Suprapubic skin (tissue), 4 donors: ENCODE measurements around the gene GPX2. TPM values are rescaled to one million over a fixed set of nuclear protein-coding genes. Genes with fewer than 3 reads are reported as not detected.
A peak's percentile ranks its signal among the peaks of the same experiment; 100 is the strongest.

Experiments used
- DNase-seq, 2 donors: peaks; one replicate each; pipeline ENCODE4 v3.0.0-alpha.2; 2019; ENCODE audit warnings: low spot score in 2 of 2
- H3K27ac ChIP-seq: fragments of 200-600 bp; sonication (generic); one replicate; pipeline ENCODE4 v1.5.1; 2019
- H3K27me3 ChIP-seq: fragments of 200-600 bp; sonication (generic); one replicate; pipeline ENCODE4 v1.5.1; 2019
- H3K36me3 ChIP-seq: fragments of 200-600 bp; sonication (generic); one replicate; pipeline ENCODE4 v1.5.1; 2019
- H3K4me1 ChIP-seq: fragments of 200-600 bp; sonication (generic); one replicate; pipeline ENCODE4 v1.5.1; 2019
- H3K4me3 ChIP-seq: fragments of 200-600 bp; sonication (generic); one replicate; pipeline ENCODE4 v1.5.1; 2019; ENCODE audit warnings: mild to moderate bottlenecking
- H3K9me3 ChIP-seq: fragments of 200-600 bp; sonication (generic); one replicate; pipeline ENCODE4 v1.5.1; 2019
- EP300 ChIP-seq: sonication (generic); formaldehyde crosslinking; IDR thresholded peaks from one replicate; pipeline ENCODE4 v1.6.1; 2017; ENCODE audit warnings: antibody characterized with exemption
- POLR2A ChIP-seq, 2 donors: fragments of 450-650 bp; IDR thresholded peaks; one replicate each; pipeline ENCODE4 v1.6.1; 2017; ENCODE audit warnings: antibody characterized with exemption in 2 of 2, mild to moderate bottlenecking in 2 of 2, moderate library complexity in 2 of 2
- POLR2AphosphoS5 ChIP-seq, 3 donors: sonication (generic); formaldehyde crosslinking; IDR thresholded peaks; one replicate each; pipeline ENCODE4 v1.6.1; 2017; ENCODE audit warnings: antibody characterized with exemption in 3 of 3
- WGBS: methylation state at CpG from one replicate; pipeline ENCODE4 v1.1.5; 2018; 5-methylcytosine and 5-hydroxymethylcytosine counted together
- total RNA-seq, 4 donors: library from RNA; depleted of rRNA; stranded (reverse); fragments of >200 nt; gene quantifications; one replicate each; pipeline ENCODE4 v1.1.0, GENCODE V29; 2016
- TF ChIP-seq, protein P1 (sequence below), 2 donors: fragments of 200-600 bp in 1 of 2; fragments of 450-650 bp in 1 of 2; sonication (generic) in 1 of 2; IDR thresholded peaks; one replicate each; pipeline ENCODE4 v1.5.1; 2016 to 2019; ENCODE audit warnings: antibody characterized with exemption in 2 of 2, mild to moderate bottlenecking in 1 of 2, moderate library complexity in 1 of 2

Gene GPX2
- total RNA-seq, 4 donors from 2014 or later = 10.0 to 65.0 (median 27.6) TPM

DNA sequence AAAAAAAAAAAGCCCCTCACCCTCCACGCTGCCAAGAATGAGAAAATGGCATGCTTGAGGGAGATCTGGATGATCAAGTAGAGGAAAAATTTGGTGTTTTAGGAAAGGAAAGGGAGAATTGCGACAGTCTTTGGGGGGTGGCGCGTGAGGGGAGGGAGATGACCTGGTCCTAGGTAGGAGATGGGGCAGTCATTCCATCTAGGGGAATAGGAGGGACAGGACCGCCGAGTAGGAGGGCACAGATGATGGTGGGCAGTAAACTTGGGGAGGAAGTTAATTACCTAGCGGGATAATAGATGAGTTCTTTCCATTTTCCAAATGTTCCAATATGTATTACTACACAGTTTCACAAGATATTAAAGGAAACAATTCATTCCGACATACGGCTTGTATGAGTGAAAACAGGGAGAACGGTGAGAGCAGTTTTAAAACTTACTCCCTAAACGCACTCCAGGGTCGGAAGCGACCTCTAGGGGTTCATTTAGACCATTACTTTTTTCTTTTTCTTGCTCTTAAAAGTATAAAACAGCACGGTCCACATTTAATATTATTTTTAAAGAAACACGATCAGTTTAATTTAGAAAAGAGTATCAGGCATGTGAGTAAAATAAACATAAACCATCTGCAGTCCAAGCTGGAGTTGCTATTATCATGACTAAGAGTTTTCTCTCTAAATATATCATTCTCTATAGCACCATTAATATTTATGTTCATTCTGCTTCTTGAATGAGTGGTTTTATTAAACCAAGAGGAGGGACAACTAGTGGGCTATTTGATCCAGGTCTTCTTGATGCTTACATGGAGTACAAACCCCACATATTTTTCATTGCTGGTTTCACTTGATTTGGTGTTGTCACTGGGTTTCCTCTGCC is 41.1 kb upstream of the GPX2 start:
- Histone ChIP-seq H3K27me3 (no peaks in the 10 kb centered on the region), H3K9me3 (no peaks in the 10 kb centered on the region), H3K4me1 (peaks cover 24% of the 10 kb centered on the region), H3K4me3 (no peak overlapping the region), H3K27ac (no peak overlapping the region), H3K36me3 (no peaks in the 10 kb centered on the region)
- TF ChIP-seq EP300 = no peak
- TF ChIP-seq, protein P1, sequence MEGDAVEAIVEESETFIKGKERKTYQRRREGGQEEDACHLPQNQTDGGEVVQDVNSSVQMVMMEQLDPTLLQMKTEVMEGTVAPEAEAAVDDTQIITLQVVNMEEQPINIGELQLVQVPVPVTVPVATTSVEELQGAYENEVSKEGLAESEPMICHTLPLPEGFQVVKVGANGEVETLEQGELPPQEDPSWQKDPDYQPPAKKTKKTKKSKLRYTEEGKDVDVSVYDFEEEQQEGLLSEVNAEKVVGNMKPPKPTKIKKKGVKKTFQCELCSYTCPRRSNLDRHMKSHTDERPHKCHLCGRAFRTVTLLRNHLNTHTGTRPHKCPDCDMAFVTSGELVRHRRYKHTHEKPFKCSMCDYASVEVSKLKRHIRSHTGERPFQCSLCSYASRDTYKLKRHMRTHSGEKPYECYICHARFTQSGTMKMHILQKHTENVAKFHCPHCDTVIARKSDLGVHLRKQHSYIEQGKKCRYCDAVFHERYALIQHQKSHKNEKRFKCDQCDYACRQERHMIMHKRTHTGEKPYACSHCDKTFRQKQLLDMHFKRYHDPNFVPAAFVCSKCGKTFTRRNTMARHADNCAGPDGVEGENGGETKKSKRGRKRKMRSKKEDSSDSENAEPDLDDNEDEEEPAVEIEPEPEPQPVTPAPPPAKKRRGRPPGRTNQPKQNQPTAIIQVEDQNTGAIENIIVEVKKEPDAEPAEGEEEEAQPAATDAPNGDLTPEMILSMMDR (IDR thresholded peaks at IDR 0.05) = peak; percentile 47 to 67
- DNase-seq = no peak
- 7% methylated on average over 15 of the region's 15 CpGs for WGBS

DNA sequence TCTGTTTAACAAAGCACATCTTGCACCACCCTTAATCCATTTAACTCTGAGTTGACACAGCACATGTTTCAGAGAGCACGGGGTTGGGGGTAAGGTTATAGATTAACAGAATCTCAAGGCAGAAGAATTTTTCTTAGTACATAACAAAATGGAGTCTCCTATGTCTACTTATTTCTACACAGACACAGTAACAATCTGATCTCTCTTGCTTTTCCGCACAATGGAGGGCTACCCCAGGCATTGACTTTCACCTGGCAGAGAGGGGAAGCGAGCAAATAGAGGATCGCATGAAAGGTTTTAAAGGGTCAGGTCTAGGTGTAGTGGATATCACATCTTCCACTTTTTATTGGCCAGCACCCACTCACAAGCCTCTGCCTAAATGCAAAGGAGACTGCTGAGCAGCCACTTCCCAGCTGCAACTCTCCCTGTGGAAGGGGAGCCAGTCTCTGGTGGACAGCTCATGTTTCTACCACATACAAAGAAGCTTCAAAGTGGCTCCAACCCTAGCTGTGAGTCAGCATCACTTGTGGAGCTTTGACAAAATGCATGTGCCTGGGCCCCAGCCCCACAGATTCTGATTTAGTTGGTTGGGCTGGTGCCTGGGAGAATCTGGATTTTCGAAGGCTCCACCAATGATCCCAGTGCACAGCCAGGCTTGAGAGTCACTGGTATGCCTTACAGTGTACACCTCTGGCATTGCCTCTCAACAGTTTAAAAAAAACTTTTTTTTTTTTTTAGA is 37.0 kb upstream of the GPX2 start:
- no peaks in the 10 kb centered on the region for H3K9me3 ChIP-seq
- no peaks in the 10 kb centered on the region for H3K27me3 ChIP-seq
- no peak overlapping the region for H3K27ac ChIP-seq
- DNase-seq = no peak
- H3K4me3 ChIP-seq = no peak overlapping the region
- H3K4me1 ChIP-seq = peaks cover 4% of the 10 kb centered on the region
- TF ChIP-seq, protein P1 (IDR thresholded peaks at IDR 0.05) = no peak
- TF ChIP-seq EP300 = no peak
- TF ChIP-seq POLR2AphosphoS5 (IDR thresholded peaks at IDR 0.05) = no peak
- TF ChIP-seq POLR2A (IDR thresholded peaks at IDR 0.05) = no peak
- no peaks in the 10 kb centered on the region for H3K36me3 ChIP-seq
- 86% methylated on average over 5 of the region's 5 CpGs for WGBS

DNA sequence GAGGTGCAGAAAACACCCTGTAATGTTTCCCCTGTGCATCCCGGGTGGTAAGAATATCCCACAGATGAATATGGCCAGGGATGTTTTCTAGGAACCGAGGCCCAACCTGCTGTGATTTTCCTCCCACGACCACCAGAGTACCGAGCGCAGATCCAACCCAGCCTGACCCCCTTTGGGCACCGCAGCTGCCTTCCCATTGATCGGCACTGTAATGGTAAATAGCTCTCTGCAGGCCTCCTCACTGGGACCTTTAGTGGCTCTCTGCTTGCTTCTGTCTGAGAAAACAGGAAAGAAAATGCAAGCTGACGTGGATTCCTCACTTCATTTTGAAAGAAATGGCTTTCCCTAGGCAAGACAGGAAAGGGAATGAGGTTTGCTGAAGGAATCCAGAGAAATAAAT is 32.0 kb upstream of the GPX2 start:
- H3K27me3 ChIP-seq = no peaks in the 10 kb centered on the region
- peak; percentile 17 to 40 for DNase-seq
- no peak overlapping the region for H3K27ac ChIP-seq
- TF ChIP-seq POLR2AphosphoS5 (IDR thresholded peaks at IDR 0.05) (no peak), POLR2A (IDR thresholded peaks at IDR 0.05) (no peak), EP300 (no peak)
- TF ChIP-seq, protein P1 (IDR thresholded peaks at IDR 0.05) = no peak
- WGBS = 78% methylated on average over 8 of the region's 8 CpGs
- no peak overlapping the region for H3K4me3 ChIP-seq
- peaks cover 21% of the 10 kb centered on the region for H3K4me1 ChIP-seq
- H3K9me3 ChIP-seq = no peaks in the 10 kb centered on the region
- H3K36me3 ChIP-seq = no peaks in the 10 kb centered on the region

DNA sequence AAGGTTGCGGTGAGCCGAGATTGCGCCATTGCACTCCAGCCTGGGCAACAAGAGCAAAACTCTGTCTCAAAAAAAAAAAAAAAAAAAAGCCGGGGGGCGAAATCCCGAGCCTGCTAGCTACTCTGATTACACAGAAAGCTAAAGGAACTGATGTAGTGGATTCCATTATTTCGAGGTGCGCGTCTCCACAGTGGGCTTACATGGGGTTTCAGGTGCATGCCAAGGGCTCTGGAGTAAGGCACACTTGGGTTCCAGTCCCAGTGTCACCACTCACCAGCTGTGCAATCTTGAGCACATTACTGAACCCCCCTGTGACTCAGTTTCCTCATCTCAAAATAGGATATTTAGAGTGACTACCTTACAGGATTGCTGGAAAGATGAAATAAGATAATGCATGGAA is 31.3 kb upstream of the GPX2 start:
- H3K4me1 ChIP-seq = peaks cover 21% of the 10 kb centered on the region
- DNase-seq = peak; percentile 17 to 54
- TF ChIP-seq EP300 (no peak), POLR2A (IDR thresholded peaks at IDR 0.05) (no peak), POLR2AphosphoS5 (IDR thresholded peaks at IDR 0.05) (no peak)
- TF ChIP-seq, protein P1 (IDR thresholded peaks at IDR 0.05) = no peak
- no peak overlapping the region for H3K4me3 ChIP-seq
- no peaks in the 10 kb centered on the region for H3K9me3 ChIP-seq
- no peaks in the 10 kb centered on the region for H3K36me3 ChIP-seq
- no peak overlapping the region for H3K27ac ChIP-seq
- H3K27me3 ChIP-seq = no peaks in the 10 kb centered on the region
- WGBS = 95% methylated on average over 9 of the region's 9 CpGs

DNA sequence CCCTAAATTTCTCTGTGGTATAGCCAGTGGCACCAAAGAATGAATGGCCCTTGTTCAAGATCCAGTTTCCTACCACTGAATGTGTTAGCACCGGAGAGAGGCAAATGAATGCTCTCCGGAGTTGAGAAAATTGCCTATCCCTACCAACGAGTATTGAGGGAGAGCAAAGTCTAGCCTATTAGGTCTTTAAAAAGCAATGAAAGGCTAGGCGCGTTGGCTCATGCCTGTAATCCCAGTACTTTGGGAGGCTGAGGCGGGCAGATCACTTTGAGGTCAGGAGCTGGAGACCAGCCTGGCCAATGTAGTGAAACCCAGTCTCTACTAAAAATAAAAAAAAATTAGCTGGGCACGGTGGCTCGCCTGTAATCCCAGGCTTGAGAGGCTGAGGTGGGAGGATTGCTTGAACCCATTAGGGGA is 30.5 kb upstream of the GPX2 start:
- peak in 1 of 2 donors; percentile 41 for DNase-seq
- Histone ChIP-seq H3K36me3 (no peaks in the 10 kb centered on the region), H3K9me3 (no peaks in the 10 kb centered on the region), H3K27me3 (no peaks in the 10 kb centered on the region), H3K4me3 (peak overlapping the region; percentile 81), H3K4me1 (peaks cover 21% of the 10 kb centered on the region), H3K27ac (no peak overlapping the region)
- 70% methylated on average over 8 of the region's 8 CpGs for WGBS
- TF ChIP-seq POLR2A (IDR thresholded peaks at IDR 0.05) = no peak
- no peak for TF ChIP-seq POLR2AphosphoS5 (IDR thresholded peaks at IDR 0.05)
- TF ChIP-seq EP300 = no peak
- TF ChIP-seq, protein P1 (IDR thresholded peaks at IDR 0.05) = no peak
